Activated naive CD8-positive, alpha-beta T cell treated with anti-CD3 and anti-CD28 coated beads, Interleukin-2, amount 50 U/mL, for 16 hours (primary cell): Measurements from ENCODE around the gene POU6F2.
"Not testable (repeated sequence)": the region's sequence is repeated elsewhere in the genome, so short reads cannot be mapped to it uniquely, and the experiment has no call there.

Source experiments
- DNase-seq: peaks from one replicate; pipeline ENCODE4 v3.0.0-alpha.2; 2020; ENCODE audit warnings: low read depth, low spot score

The POU6F2 gene

GRCh38 chr7:39353615-39354376 is 376.1 kb downstream of the POU6F2 start:
- DNase-seq = no peak

GRCh38 chr7:39355664-39356063 is 378.0 kb downstream of the POU6F2 start:
- DNase-seq = no peak

GRCh38 chr7:39356172-39356925 is 378.6 kb downstream of the POU6F2 start:
- DNase-seq = no peak

- no peak for DNase-seq
Measured at GRCh38 chr7:39357648-39358047, 379.9 kb downstream of the POU6F2 start.

- DNase-seq = no peak
Measured at GRCh38 chr7:39360038-39360437, 382.3 kb downstream of the POU6F2 start.

GRCh38 chr7:39360766-39361165 is 383.1 kb downstream of the POU6F2 start:
- no peak for DNase-seq

GRCh38 chr7:39365751-39366295 is 388.1 kb downstream of the POU6F2 start:
- no peak for DNase-seq

- DNase-seq = no peak
Measured at GRCh38 chr7:39367451-39367850, 389.7 kb downstream of the POU6F2 start.

- no peak for DNase-seq
Measured at GRCh38 chr7:39367943-39368342, 390.2 kb downstream of the POU6F2 start.

- no peak for DNase-seq
Measured at GRCh38 chr7:39372383-39372782, 394.7 kb downstream of the POU6F2 start.

- no peak for DNase-seq
Measured at GRCh38 chr7:39374436-39375040, 396.8 kb downstream of the POU6F2 start.

GRCh38 chr7:39375047-39375873 is 397.6 kb downstream of the POU6F2 start:
- DNase-seq = no peak

- DNase-seq = no peak
Measured at GRCh38 chr7:39375874-39376190, 398.1 kb downstream of the POU6F2 start.

- DNase-seq = not testable (repeated sequence)
Measured at GRCh38 chr7:39376881-39377280, 399.2 kb downstream of the POU6F2 start.

GRCh38 chr7:39379416-39379815 is 401.7 kb downstream of the POU6F2 start:
- no peak for DNase-seq

GRCh38 chr7:39383136-39383535 is 405.4 kb downstream of the POU6F2 start:
- no peak for DNase-seq

GRCh38 chr7:39384386-39384785 is 406.7 kb downstream of the POU6F2 start:
- DNase-seq = no peak

GRCh38 chr7:39386718-39387117 is 409.0 kb downstream of the POU6F2 start:
- DNase-seq = no peak

- no peak for DNase-seq
Measured at GRCh38 chr7:39392151-39392550, 414.4 kb downstream of the POU6F2 start.

GRCh38 chr7:39394105-39394680 is 416.5 kb downstream of the POU6F2 start:
- DNase-seq = no peak

- no peak for DNase-seq
Measured at GRCh38 chr7:39399458-39399857, 421.7 kb downstream of the POU6F2 start.
